IMR-90 (cell line): Measurements from ENCODE around the gene LIPM.

Experiments
- BHLHE40 ChIP-seq: fragments of 150-350 bp; IDR thresholded peaks from 2 replicates; pipeline ENCODE4 v1.6.1; 2016; ENCODE audit warnings: mild to moderate bottlenecking, low read depth, low read length
- CEBPB ChIP-seq: IDR thresholded peaks from 2 replicates; pipeline ENCODE4 v1.6.1; 2012; ENCODE audit warnings: low read depth, low read length, improper control_type of control experiment
- CHD1 ChIP-seq: IDR thresholded peaks from 2 replicates; pipeline ENCODE4 v1.6.1; 2012; ENCODE audit warnings: low read depth, low read length, improper control_type of control experiment
- FOS ChIP-seq: fragments of 150-350 bp; IDR thresholded peaks from 2 replicates; pipeline ENCODE4 v1.6.1; 2016; ENCODE audit warnings: low read depth, low read length
- MAFK ChIP-seq: IDR thresholded peaks from 2 replicates; pipeline ENCODE4 v1.6.1; 2012; ENCODE audit warnings: low read depth, low read length, improper control_type of control experiment
- MXI1 ChIP-seq: IDR thresholded peaks from 2 replicates; pipeline ENCODE4 v1.6.1; 2012; ENCODE audit warnings: low read depth, mild to moderate bottlenecking, low read length, moderate library complexity, borderline replicate concordance
- POLR2A ChIP-seq: IDR thresholded peaks from 2 replicates; pipeline ENCODE4 v1.6.1; 2012; ENCODE audit warnings: mild to moderate bottlenecking, low read depth, low read length
- RAD21 ChIP-seq: IDR thresholded peaks from 2 replicates; pipeline ENCODE4 v1.6.1; 2012; ENCODE audit warnings: low read length, improper control_type of control experiment
- RCOR1 ChIP-seq: IDR thresholded peaks from 2 replicates; pipeline ENCODE4 v1.6.1; 2012; ENCODE audit warnings: mild to moderate bottlenecking, low read length, improper control_type of control experiment; ENCODE audit not compliant: insufficient replicate concordance
- RFX5 ChIP-seq: IDR thresholded peaks from 2 replicates; pipeline ENCODE4 v1.8.0; 2012; ENCODE audit warnings: low read depth, mild to moderate bottlenecking, low read length, moderate library complexity
- SMC3 ChIP-seq: fragments of 150-350 bp; IDR thresholded peaks from 2 replicates; pipeline ENCODE4 v1.6.1; 2016; ENCODE audit warnings: low read depth, mild to moderate bottlenecking, antibody characterized with exemption, low read length, moderate library complexity
- TF ChIP-seq, protein P1 (sequence below): fragments of 150-350 bp; IDR thresholded peaks from 2 replicates; pipeline ENCODE4 v1.6.1; 2017; ENCODE audit warnings: mild to moderate bottlenecking, antibody characterized with exemption, low read length, low read depth
- TF ChIP-seq, protein P2 (sequence below): conservative IDR thresholded peaks from 2 replicates; pipeline ENCODE4 v1.5.1; 2012; ENCODE audit warnings: mild to moderate bottlenecking, low read depth, low read length, improper control_type of control experiment
- TF ChIP-seq, protein P3 (sequence below): fragments of 150-350 bp; IDR thresholded peaks from 2 replicates; pipeline ENCODE4 v1.6.1; 2016; ENCODE audit warnings: low read depth, mild to moderate bottlenecking, low read length, moderate library complexity, borderline replicate concordance

DNA sequence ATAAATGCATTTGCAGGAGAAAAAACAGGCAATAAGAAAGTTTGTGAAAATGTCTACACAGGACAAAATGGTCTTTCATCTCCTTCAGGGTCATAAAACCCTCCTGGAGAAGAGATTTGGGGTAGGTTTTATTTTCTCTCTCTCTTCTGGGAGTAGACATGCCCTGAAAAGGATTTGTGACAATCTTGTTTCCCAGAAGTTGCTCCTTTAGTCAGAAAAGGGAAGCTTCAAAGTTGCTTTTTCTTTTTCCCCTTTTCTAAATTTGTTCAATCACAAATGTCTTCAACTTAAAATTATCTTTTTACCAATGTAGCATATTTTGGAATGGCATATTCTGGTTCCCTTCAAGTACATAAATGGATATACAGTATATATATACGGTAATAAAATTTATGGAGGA is 58.5 kb downstream of the LIPM start:
- TF ChIP-seq, protein P1, sequence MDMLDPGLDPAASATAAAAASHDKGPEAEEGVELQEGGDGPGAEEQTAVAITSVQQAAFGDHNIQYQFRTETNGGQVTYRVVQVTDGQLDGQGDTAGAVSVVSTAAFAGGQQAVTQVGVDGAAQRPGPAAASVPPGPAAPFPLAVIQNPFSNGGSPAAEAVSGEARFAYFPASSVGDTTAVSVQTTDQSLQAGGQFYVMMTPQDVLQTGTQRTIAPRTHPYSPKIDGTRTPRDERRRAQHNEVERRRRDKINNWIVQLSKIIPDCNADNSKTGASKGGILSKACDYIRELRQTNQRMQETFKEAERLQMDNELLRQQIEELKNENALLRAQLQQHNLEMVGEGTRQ = no peak
- no peak for TF ChIP-seq CHD1
- TF ChIP-seq BHLHE40 = no peak
- TF ChIP-seq RAD21 = no peak
- no peak for TF ChIP-seq MAFK
- TF ChIP-seq, protein P2, sequence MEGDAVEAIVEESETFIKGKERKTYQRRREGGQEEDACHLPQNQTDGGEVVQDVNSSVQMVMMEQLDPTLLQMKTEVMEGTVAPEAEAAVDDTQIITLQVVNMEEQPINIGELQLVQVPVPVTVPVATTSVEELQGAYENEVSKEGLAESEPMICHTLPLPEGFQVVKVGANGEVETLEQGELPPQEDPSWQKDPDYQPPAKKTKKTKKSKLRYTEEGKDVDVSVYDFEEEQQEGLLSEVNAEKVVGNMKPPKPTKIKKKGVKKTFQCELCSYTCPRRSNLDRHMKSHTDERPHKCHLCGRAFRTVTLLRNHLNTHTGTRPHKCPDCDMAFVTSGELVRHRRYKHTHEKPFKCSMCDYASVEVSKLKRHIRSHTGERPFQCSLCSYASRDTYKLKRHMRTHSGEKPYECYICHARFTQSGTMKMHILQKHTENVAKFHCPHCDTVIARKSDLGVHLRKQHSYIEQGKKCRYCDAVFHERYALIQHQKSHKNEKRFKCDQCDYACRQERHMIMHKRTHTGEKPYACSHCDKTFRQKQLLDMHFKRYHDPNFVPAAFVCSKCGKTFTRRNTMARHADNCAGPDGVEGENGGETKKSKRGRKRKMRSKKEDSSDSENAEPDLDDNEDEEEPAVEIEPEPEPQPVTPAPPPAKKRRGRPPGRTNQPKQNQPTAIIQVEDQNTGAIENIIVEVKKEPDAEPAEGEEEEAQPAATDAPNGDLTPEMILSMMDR = no peak
- TF ChIP-seq SMC3 = no peak
- TF ChIP-seq POLR2A = no peak
- TF ChIP-seq RCOR1 = no peak
- no peak for TF ChIP-seq MXI1
- TF ChIP-seq FOS = no peak
- no peak for TF ChIP-seq RFX5
- no peak for TF ChIP-seq CEBPB
- TF ChIP-seq, protein P3, sequence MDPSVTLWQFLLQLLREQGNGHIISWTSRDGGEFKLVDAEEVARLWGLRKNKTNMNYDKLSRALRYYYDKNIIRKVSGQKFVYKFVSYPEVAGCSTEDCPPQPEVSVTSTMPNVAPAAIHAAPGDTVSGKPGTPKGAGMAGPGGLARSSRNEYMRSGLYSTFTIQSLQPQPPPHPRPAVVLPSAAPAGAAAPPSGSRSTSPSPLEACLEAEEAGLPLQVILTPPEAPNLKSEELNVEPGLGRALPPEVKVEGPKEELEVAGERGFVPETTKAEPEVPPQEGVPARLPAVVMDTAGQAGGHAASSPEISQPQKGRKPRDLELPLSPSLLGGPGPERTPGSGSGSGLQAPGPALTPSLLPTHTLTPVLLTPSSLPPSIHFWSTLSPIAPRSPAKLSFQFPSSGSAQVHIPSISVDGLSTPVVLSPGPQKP = no peak
